Mononuclear cell (primary cell): ENCODE data around the gene ARHGAP26. TPM values are rescaled to one million over a fixed set of nuclear protein-coding genes. Genes with fewer than 3 reads are reported as not detected.

ENCODE experiments used
- H3K27me3 ChIP-seq: 2 replicates; pipeline ENCODE4 v1.6.0; 2011; ENCODE audit warnings: low read length, control low read depth; ENCODE audit not compliant: insufficient read depth
- H3K4me1 ChIP-seq: 2 replicates; pipeline ENCODE4 v1.5.1; 2011; ENCODE audit warnings: mild to moderate bottlenecking, low read length, control low read depth; ENCODE audit not compliant: insufficient read depth
- H3K4me3 ChIP-seq: 2 replicates; pipeline ENCODE4 v1.5.1; 2011; ENCODE audit warnings: mild to moderate bottlenecking, low read length, moderate library complexity
- H3K9me3 ChIP-seq: 2 replicates; pipeline ENCODE4 v1.5.1; 2011; ENCODE audit warnings: low read depth, mild to moderate bottlenecking, control low read depth, low read length
- total RNA-seq: library from RNA; depleted of rRNA; stranded (reverse); fragments of >200 nt; gene quantifications from one replicate; pipeline ENCODE4 v1.2.3, GENCODE V29; 2012

ARHGAP26 gene
- total RNA-seq, 1 donor = 53.6 TPM

- Histone ChIP-seq H3K4me3 (no peak overlapping the region), H3K4me1 (peaks cover 57% of the 10 kb centered on the region), H3K27me3 (no peaks in the 10 kb centered on the region), H3K9me3 (no peaks in the 10 kb centered on the region)
Observed at GRCh38 chr5:142789206-142789605, 19.0 kb downstream of the ARHGAP26 start.

DNA sequence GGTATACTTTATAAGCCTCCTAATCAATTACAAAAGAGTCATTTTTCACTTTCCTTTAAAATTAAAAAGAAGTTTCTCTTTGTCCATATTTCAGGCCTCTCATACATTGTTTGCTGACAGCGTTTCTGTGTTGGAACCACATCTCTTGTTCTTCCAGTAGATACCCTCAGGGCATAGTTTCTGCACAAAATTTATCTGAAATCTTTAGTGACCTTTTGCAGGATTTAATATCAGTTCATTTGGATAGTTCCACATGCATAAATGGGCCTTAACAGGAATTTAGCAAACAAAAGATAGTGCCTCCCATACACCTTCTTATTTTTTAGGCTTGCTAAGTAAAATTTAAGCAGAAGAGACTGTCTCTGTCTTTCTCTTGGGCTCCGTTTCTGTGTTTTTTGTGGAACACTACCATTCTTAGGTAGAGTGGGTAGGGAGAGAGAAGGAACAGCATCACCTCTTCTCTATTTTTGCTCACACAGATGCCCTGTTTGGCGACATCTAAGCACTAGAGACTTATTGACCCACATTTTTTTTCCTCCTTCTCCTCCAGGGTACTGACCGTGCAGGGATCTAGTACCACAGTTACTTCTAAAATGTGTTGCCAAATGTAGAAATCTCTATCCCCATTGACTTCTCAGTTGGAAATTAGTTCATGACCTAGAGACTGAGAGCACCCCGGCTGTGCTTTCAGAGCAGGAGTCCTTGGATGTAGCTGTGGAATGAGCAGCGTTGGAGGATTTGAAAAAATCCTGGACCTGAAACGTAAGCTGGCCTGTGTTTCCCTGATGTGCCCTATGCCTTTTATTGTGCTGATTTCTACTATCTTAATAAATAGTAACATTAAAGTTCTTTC, 22.1 kb downstream of the ARHGAP26 start:
- no peak overlapping the region for H3K4me3 ChIP-seq
- H3K4me1 ChIP-seq = peaks cover 57% of the 10 kb centered on the region
- no peaks in the 10 kb centered on the region for H3K9me3 ChIP-seq
- H3K27me3 ChIP-seq = no peaks in the 10 kb centered on the region

DNA sequence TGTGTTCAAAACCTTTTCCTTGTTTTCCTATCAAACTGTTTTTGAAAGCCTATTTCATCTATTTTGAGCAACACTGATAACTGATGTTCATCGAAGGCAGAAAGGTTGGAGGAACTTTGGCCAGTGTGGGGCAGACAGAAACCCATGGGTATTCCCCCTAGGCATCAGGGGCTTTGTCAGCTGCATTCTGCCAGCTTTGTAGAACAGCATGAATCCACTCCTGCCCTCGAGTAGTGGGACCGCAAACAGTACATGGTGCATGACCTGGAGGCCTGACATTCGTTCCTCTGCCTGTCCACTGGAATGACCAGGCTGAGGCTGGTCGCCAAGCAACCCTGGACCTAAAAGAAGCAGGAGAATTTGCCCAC, 22.7 kb downstream of the ARHGAP26 start:
- Histone ChIP-seq H3K9me3 (no peaks in the 10 kb centered on the region), H3K27me3 (no peaks in the 10 kb centered on the region), H3K4me1 (peaks cover 62% of the 10 kb centered on the region), H3K4me3 (no peak overlapping the region)

DNA sequence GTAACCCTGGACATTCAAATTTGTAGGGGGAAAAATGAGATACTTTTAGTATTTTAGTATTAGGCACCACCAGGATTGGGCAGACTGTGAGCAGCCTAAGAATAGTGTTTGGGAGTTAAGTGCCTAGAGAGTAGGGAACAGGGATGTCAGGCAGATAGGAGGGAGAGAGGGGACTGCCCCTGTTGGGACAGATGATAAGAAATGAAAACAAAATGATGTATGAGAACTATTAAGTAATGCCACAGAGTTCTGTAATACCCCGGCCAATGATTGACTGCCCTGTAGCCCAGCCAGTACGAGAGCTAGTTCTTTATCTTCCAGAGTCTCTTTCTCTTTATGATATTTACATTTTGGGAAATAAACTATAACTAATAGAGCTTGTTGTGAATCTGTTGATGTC, 24.4 kb downstream of the ARHGAP26 start:
- Histone ChIP-seq H3K4me1 (peaks cover 79% of the 10 kb centered on the region), H3K4me3 (no peak overlapping the region), H3K27me3 (no peaks in the 10 kb centered on the region), H3K9me3 (no peaks in the 10 kb centered on the region)

DNA sequence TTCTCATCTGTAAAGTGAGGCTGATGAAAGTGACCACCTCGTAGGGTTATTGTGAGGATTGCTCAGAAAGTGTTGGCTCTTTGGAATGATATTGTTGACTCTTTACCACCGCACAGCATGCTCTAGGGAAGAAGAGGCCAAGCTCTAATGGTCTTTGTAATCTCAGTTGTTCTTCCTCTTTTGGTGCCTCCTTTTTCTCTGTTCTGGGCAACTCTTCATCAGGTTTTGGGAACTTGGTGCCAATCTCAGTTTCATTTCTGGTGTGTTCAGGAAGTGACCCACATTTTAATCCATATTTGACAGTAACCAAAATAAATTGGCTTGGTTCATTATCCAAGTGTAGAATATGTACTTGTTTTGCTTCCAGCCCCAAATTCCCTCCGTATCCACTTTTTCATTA, 25.1 kb downstream of the ARHGAP26 start:
- no peaks in the 10 kb centered on the region for H3K27me3 ChIP-seq
- no peaks in the 10 kb centered on the region for H3K9me3 ChIP-seq
- peaks cover 86% of the 10 kb centered on the region for H3K4me1 ChIP-seq
- no peak overlapping the region for H3K4me3 ChIP-seq

DNA sequence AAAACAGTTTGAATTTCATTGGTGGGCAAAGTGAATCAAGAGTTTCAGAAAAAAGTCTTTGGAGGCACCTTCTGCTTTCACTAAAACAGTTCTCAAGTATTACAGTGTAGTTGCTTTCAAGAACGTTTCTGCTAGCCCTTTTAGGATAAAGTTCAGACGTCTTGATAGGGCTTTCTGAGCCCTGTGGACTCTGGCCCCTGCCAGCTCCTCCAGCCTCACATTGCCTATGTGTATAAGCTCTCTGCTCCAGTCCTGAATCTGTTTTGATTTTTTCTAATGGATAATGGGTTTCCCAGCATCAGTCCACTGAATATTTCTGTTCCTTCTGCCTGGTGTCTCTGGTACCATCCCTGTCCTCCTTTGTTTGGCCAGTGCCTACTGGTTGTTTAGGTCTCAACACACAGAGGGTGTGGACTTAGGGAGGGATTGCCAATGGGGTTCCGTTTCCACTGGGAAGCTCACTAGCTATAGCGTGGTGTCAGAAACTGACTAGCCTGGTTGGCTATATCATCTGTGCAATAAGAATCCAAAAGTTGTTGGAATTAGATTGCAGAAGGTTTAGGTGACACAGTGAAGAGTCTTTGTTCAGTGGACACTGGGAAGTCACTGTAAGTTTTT, 26.4 kb downstream of the ARHGAP26 start:
- no peaks in the 10 kb centered on the region for H3K9me3 ChIP-seq
- peaks cover 93% of the 10 kb centered on the region for H3K4me1 ChIP-seq
- H3K4me3 ChIP-seq = no peak overlapping the region
- H3K27me3 ChIP-seq = no peaks in the 10 kb centered on the region

- peaks cover 99% of the 10 kb centered on the region for H3K4me1 ChIP-seq
- H3K27me3 ChIP-seq = no peaks in the 10 kb centered on the region
Observed at GRCh38 chr5:142797420-142797819, 27.2 kb downstream of the ARHGAP26 start.

DNA sequence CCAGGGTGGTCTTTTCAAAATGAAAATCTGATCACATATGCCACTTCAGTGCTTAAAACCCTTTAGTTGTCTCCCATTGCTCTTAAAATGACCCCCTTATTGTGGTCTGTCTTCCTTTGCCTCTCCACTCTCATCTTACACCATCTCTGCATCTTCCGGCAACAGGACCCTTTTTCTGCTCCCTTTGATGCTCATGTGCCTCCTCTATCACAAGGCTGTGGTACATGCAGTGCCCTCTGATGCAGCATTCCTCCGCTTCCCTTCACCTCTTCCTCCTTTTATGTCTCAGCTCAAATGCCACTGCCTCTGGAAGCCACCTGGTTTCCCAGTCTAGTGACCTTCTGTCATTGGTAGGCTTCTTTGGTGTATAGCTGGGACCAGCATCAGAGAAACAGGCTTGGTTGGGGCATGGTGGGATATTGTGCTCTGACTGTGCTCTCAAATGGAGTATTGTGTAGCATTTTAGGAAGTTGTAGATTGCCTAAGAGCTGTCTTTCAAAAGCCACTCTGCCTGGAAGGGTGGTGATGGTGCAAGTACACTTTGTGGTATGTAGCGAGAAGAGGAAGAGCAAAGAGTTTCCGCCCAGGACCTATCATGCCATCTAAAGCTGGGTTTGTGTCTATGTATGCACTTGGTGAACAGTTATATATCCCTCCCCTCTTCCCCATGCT, 28.1 kb downstream of the ARHGAP26 start:
- no peaks in the 10 kb centered on the region for H3K27me3 ChIP-seq
- peaks cover 100% of the 10 kb centered on the region for H3K4me1 ChIP-seq
- H3K9me3 ChIP-seq = no peaks in the 10 kb centered on the region
- no peak overlapping the region for H3K4me3 ChIP-seq

More at GRCh38 chr5:142797420-142797819, 27.2 kb downstream of the ARHGAP26 start:
- no peaks in the 10 kb centered on the region for H3K9me3 ChIP-seq
- H3K4me3 ChIP-seq = no peak overlapping the region

- Histone ChIP-seq H3K4me3 (no peak overlapping the region), H3K27me3 (no peaks in the 10 kb centered on the region), H3K4me1 (peaks cover 99% of the 10 kb centered on the region), H3K9me3 (no peaks in the 10 kb centered on the region)
Observed at GRCh38 chr5:142800776-142801494, 30.8 kb downstream of the ARHGAP26 start.

DNA sequence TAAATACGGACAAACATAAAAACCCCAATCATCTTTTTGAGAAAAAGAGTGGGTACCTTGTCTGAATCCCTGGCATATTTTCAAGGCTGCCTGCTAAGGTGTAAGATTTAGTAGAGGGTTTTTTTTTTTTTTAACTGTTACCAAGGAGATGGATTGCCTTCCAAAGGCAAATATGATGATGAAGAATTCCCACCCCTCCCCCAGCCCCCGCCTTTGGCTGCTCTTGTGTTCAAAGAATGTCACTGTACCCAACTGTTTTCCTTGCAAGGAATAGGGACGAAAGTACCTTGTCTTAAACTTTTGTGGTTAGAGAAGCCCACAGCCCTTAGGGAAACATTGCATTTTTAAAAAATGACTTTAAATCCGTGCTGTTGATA, 31.3 kb downstream of the ARHGAP26 start:
- Histone ChIP-seq H3K4me3 (no peak overlapping the region), H3K4me1 (peaks cover 99% of the 10 kb centered on the region), H3K27me3 (no peaks in the 10 kb centered on the region), H3K9me3 (no peaks in the 10 kb centered on the region)

- Histone ChIP-seq H3K4me3 (no peak overlapping the region), H3K27me3 (no peaks in the 10 kb centered on the region), H3K9me3 (no peaks in the 10 kb centered on the region), H3K4me1 (peaks cover 99% of the 10 kb centered on the region)
Observed at GRCh38 chr5:142803428-142804125, 33.4 kb downstream of the ARHGAP26 start.

GRCh38 chr5:142805339-142805738, 35.2 kb downstream of the ARHGAP26 start:
- no peaks in the 10 kb centered on the region for H3K27me3 ChIP-seq
- peaks cover 98% of the 10 kb centered on the region for H3K4me1 ChIP-seq
- no peaks in the 10 kb centered on the region for H3K9me3 ChIP-seq
- H3K4me3 ChIP-seq = no peak overlapping the region

DNA sequence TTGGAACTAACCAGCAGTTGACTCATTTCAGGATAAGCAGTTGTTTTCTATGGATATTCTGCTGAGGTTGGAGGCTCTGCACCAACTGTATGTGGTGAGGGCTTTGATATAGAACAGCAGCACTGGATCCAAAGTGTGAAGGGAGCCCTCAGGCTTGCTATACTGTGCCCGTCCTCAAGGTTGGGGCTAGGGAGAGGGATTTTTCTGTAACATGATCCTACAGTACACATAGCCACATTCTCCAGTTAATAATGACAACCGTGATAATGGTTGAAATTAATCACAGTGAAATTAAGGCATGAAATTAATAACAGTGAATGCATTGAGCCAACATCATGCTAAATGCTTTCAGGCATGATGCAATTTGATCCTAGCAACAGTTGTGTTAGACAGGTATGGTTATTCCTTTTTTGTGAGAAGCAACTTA, 36.7 kb downstream of the ARHGAP26 start:
- Histone ChIP-seq H3K27me3 (no peaks in the 10 kb centered on the region), H3K9me3 (no peaks in the 10 kb centered on the region), H3K4me3 (no peak overlapping the region), H3K4me1 (peaks cover 94% of the 10 kb centered on the region)

GRCh38 chr5:142807372-142807911, 37.3 kb downstream of the ARHGAP26 start:
- Histone ChIP-seq H3K4me3 (no peak overlapping the region), H3K4me1 (peaks cover 94% of the 10 kb centered on the region), H3K9me3 (no peaks in the 10 kb centered on the region)

More at GRCh38 chr5:142807372-142807911, 37.3 kb downstream of the ARHGAP26 start:
- H3K27me3 ChIP-seq = no peaks in the 10 kb centered on the region
